Amniotic stem cell (primary cell): ENCODE results near the gene TCF25.

Experiments used
- DNase-seq: peaks from one replicate; lab custom pipeline; 2025; lab: John Stamatoyannopoulos, UW

TCF25 gene

DNA sequence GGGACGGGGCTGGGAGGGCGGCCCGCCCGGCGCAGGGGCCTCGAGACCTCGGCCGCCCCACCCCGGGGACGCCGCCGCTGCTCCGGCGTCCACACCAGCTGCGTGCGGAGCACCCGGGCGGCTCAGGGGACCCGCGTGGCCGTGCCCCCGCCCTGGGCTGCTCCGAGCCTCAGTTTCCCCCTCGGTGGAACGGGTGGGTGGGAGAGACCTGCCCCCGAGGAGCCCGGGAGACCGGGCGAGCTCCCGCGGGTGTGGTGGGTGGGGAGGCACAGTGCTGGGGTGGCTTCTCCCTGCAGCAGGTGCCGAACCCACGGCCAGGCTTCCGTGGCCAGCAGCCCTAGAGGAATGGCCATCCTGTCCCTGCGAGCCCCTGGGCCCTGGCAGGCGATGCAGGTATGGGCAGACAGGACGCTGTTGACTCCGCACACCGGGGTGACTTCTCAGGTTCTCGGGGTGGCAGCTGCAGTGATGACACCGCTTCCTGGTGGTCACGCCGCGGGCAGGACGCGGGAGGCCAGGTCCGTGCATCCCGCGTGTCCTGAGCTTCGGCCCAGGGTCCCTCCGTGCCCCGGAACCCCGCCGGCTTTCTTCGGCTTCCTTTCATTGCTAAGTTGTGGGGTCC, 75.8 kb downstream of the TCF25 start:
- DNase-seq: no peak

DNA sequence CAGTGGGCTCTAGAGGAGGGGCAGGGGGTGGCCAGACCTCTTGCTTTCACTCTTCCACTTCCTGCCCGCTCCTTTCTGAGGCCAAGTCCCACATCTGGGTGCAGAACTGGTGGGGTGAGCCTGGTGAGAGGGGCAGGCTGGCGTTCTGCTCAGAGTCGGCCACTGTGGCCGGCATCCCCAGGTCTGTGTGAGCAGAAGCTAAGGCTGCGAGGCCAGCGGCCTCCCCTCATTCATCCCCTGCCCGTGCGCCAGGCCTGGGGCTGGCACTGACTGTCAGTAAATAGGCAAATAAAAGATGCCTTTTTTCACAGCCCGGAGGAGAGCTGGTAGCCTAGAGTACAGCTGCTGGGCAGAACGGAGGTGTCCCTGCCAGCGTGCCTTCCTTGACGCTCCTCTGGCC, 76.4 kb downstream of the TCF25 start:
- no peak for DNase-seq

DNA sequence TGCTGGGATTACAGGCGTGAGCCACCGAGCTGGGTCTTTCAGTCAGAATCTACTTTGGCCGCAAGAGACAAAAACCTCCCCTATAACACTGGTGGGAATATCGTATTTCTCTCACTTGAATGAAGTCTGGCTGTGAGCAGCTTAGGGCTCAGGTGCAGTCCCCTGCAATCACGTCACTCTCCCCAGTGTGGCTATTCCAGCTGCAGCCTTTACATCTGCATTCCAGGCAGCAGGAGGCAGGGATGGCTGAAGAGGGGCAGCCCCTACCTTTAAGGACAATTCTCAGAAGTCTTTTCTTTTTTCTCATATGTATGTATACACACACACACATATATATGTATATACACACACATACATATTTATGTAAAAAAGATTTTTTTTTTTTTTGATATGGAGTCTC, 78.1 kb downstream of the TCF25 start:
- DNase-seq: no peak

DNA sequence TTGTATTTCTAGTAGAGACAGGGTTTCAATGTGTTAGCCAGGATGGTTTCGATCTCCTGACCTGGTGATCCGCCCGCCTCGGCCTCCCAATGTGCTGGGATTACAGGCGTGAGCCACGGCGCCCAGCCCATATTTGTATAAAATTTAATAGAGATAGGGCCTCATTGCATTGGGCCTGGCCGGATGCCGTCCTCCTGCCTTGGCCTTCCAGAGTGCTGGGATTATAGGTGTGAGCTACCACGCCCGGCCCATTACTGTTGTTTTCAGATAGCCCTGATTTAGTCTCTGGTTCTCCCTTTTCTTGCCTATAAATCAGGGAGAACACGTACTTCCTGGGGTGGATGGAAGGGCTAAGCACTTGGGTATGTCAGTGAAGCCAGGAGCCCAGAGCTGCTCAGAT, 78.7 kb downstream of the TCF25 start:
- DNase-seq: no peak

DNA sequence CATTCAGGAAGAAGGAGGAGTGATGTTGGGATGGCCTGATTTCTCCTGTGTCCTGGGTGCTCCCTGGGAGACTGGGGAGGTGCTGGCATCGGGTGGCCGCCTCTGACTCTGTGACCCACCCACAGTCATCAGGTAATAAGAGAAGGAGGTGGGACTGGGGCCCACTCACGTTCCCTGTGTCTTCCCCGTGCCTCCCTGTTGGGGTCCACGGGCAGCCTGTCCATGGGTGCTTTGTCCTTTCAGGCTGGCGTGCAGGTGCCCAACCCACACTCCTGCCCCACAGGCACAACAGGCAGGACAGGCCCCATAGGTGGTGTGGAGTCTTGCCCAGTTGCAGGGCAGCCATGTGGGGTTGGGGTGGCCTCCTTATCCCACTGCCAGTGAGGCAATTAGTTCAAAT, 79.2 kb downstream of the TCF25 start:
- DNase-seq: no peak

DNA sequence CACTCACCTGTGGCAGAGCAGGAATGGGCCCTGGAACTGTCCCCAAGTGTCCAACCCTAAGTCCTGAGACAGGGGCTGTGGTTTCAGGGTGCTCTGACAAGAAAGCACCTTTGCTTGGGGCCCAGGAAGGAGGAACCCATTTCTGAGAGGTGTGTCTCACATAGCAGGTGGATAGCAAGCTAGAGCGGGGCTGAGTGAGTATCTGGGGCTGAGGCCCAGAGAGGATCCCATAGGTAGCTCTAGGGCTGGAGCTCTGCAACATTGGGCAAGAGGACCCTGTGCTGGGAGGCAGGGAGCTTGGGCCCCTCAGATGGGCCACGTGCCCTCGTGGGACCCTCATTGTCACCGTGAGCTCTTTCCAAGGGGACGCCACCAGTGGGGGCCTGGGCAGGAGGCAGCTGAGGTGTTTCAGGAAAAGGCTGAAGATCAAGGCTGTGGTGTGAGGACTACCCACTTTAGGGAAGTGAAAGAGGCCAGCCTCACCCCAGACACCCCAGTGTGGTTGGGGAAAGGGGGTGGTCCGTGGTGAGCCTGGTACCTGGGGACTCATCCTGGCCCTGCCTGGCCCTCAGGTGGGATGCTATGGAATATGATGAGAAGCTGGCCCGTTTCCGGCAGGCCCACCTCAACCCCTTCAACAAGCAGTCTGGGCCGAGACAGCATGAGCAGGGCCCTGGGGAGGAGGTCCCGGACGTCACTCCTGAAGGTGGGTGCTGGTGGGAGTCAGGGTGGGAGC, 80.4 kb downstream of the TCF25 start:
- DNase-seq: no peak

DNA sequence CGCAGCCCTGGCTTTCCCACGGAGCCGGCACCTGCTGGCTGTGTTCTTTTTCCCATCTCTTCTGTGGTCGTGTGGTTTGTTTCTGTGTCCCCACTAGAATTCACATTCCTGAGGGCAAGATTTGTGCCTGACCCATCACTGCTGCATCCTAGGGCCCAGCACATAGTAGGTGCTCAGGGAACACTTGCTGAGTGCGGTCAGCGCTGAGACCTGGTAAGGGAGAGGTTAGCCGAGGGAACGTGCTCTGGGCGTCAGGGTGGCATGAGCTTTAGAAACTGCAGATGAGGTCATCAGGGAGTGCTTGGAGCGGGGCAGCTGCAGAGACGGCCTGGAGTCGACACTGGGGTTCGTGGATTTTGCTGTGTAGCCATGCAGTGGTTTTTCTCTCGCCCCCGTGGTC, 81.1 kb downstream of the TCF25 start:
- no peak for DNase-seq

DNA sequence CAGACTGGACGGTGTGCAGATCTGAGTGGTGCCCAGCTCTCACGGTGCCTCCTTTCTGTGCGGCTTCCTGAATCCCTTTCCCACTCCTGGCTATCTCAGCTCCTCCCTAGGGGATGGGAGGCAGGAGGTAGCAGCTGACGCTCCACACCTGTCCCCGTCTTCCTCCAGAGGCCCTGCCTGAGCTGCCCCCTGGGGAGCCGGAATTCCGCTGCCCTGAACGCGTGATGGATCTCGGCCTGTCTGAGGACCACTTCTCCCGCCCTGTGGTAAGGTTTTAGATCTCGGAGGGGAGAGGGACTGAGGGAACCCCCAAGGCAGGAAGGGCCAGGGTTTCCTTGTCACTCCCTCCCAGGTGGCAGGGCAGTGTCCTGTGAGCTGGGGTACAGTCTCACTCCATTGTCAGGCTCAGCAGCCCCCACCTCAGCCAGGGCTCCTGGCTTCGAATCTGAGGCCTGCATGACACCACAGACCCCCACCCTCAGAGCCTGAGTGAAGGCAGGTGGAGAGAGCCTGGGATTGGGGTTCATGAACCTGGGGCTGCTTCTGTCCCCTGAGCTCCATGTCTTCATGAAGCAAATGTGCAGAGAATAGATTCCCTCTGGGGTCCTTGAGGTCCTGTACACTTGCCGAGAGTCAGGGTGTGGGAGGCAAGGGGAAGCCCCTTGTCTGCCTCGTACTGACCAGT, 81.8 kb downstream of the TCF25 start:
- no peak for DNase-seq

DNA sequence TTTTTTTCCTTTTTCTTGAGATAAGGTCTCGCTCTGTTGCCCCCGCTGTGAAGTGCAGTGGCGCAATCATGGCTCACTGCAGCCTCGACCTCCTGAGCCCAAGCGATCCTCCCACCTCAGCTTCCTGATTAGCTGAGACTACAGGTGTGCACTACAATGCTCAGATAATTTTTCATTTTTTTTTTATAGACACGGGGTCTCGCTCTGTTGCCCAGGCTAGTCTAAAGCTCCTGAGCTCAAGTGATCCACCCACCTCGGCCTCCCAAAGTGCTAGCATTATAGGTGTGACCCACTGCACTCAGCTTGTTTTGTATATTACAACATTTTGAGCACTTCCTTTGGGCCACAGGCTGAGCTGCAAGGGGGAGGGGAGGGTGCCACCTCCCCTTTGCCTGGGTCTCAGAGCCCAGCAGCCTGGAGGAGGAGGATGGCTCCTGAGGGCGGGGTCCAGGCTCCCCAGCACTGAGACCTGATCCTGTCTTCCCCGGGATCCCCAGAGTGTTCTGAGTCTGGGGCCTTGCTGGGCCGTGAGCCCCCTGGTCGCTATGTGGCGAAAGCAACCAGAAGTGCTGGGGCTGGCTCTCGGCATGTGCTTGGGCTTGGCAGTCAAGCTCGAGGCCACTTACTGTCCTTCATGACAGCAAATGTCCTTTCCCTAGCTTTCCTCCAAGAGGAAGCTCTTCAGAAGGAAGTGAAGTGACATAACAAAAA, 83.3 kb downstream of the TCF25 start:
- DNase-seq: no peak

DNA sequence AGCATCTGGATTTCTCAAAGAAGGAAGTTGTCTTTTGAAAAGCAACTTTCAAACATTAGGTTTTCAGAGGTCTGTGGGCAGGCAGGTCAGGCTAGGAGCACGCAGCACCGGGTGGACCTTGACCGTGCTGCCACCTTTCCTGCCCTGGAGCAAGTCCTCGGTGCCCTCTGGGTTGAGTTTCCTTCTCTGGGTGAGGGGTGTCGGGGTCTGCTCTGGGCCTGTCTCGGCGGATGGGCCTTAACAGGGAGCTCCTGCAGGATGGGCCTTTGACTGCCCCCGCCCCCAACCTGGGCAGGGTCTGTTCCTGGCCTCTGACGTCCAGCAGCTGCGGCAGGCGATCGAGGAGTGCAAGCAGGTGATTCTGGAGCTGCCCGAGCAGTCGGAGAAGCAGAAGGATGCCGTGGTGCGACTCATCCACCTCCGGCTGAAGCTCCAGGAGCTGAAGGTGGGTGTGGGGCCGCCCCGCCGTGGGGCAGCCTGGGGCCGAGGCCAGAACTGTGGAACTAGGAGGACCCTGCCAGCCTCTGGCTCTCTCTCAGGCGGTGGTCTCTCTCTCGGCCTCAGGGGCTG, 83.9 kb downstream of the TCF25 start:
- DNase-seq: no peak

DNA sequence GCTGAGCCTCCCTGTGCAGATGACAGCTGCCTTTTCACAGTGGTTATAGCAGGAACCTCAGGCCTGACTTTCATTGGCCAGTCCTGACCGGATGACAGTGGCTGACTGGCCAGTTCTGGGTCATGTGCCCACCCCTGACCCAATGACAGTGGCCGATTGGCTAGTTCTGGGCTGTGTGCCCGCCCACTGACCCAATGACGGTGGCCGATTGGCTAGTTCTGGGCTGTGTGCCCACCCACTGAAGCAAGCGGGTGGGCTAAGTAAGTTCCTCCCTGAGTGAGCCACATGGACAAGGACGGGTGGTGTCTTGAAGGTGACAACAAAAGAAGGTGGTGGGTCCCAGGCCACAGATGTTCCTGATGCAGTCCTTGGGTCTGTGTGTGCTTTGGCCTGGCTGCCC, 84.7 kb downstream of the TCF25 start:
- DNase-seq: no peak

DNA sequence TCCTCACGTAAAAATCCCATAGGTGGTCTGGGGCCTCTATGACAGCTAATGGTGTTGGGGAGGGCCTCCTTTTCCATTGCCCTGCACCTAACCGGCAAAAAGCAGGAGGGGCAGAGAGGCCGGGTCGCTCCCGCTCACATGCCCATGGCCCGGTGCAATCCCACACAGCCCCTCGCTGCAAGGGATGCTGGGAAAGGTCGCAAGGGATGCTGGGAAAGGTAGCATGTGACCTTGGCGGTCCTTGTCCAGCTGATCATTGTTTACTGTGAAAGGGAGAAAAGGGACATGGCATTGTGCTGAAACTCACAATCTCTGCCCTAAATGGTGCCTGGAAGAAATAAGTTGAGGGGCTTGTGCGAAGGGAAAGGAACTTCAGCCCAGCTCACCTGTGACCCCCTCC, 85.2 kb downstream of the TCF25 start:
- no peak for DNase-seq

DNA sequence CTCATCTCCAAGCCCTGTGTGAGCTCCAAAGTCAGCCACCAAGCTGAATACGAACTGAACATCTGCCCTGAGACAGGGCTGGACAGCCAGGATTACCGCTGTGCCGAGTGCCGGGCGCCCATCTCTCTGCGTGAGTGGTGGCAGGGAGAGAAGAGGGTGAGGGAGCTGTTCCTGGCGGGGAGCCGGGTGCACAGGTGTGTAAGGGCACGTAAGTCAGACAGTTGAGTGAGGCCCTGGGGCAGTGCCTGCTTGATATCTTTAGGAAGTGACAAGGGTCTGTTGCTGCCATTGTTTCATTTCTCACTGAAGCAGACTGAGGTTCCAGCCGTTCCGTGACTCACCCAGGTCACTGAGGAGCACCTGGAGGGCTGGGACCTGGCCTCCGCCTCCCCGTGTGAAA, 87.6 kb downstream of the TCF25 start:
- no peak for DNase-seq
